HG03457 (cell line): ENCODE measurements around the gene ITGB2.
"Not testable (repeated sequence)": the region's sequence is repeated elsewhere in the genome, so short reads cannot be mapped to it uniquely, and the experiment has no call there.

Experiments used
- ATAC-seq: cut with Tn5 transposase; IDR thresholded peaks from one replicate; pipeline ENCODE4 v1.9.1; 2021; ENCODE audit warnings: moderate number of reproducible peaks; ENCODE audit not compliant: unreplicated experiment

The ITGB2 gene

DNA sequence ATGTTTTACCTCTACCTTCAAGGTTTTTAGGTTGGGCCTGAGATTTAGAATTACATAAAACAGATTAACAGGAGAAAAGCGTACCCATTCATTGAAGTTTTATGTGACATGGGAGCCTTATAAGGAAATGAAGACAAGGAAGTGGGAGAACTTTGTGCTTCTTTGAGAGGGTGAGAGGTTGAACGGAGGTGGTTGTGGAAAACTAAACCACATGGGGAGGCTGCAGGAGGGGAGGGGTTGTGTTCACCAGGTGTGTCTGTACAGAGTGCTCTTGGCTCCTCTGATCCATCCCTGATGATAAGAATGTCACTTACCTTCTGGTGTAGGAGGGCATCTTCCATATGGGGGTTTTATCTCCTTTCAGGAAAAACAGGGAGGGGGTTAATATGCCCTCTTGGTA lies 21.9 kb upstream of the ITGB2 start:
- ATAC-seq = no peak

DNA sequence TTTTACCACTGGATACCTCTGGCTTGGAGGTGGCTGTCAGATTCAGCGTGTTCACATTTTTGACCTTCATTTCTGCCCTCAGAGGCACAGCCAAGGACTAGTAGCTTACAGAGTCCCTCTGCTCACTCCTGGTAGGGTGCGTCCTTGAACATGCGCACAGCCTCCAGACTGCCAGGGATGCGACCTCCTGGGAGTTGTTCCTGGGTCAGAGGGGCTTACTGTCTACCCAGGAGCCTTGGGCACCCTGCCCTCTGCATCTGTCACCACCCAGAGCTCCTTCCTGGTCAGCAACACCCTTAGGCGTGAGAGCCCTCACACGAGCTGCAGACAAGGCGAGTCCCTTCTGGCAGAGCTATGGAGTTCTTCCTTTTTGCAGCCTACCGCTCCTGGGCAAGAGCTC lies 20.9 kb upstream of the ITGB2 start:
- ATAC-seq = no peak

DNA sequence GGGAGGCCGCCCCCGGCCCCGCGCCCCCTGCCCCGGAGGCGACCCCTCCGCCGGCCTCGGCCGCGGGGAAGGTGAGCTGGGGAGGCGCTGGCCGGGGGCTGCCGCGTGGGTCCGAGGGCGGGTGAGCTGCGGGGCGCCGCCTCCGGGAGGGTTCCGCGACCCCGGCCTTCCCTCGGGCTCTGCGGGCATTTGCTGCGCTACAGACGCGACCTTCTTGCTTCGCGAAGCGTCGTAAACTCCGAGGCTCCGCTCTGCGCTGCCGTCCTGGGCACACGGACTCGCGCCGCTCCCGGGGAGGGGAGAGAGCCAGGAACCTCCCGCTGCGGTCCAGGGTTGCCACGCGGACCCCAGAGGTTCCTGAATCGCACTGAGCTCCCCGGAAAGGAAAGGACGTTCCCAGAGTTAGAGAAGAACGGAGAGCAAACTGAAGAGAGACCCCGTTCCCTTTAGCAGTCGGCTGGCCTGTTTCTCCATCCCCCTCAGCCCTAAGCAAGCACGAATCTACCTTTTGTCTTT lies 19.5 kb upstream of the ITGB2 start:
- ATAC-seq = no peak

DNA sequence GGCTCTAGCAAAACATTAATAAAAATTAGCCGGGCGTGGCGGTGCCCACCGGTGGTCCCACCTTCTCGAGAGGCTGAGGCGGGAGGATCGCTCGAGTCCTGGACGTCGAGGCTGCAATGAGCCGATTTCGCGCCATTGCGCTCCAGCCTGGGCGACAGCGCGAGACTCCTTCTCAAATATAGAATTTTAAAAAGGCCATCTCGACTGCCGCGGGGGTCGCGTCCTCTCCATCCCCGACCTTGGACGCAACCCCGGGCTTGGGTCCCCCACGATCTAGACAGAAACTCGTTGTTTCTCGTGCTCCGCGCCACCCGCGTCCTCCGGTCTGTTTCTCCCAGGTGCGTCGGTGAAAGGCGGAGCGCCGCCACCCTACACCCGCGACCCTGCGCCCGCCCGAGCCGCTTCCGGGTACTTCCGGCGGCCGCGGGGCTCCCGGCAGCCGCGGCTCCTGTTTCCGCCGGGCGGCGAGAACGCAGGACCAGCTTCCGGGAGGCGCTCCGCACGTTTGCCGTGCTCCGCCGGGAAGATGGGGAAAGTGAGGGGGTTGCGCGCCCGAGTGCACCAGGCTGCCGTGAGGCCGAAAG lies 18.9 kb upstream of the ITGB2 start, which contains the start of gene SLX9:
Gene SLX9, plus strand, starts transcription at position 498 of the 584 bp plus-strand sequence. Its CDS starts 29 bp downstream, at position 527.
- no peak for ATAC-seq

DNA sequence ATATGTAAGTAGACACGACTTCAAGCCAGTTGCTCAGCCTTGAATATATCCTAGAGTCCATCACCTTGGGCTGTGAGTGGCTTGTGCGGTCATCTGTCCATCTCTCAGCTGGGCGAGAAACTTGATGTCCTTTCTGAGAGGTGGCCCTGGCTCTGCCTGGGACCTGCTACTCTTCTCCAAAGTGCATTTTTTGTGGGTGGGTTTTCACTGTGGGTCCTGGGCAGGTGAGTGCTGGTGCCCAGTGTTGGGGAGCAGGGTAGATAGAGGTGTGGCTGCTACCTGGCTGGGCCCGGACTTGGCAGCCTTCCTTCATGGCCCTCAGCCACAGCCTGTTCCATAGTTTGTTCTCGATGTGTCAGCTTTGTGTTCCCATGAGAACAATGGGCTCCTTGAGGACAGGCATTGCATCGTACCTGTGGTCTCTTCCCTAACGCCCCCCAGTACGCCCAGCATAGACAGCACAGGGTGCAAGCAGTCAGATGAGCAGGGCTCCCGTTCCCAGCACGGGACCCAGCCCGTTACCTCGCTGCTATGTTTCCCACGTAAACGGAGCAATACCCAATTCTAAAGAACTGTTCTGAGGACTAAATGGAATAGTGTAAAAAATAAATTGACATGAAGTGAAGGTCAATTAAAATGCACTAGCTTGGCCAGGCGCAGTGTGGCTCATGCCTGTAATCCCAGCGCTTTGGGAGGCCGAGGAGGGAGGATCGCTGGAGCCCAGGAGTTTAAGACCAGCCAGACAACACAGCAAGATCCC lies 18.3 kb upstream of the ITGB2 start:
- ATAC-seq = no peak

DNA sequence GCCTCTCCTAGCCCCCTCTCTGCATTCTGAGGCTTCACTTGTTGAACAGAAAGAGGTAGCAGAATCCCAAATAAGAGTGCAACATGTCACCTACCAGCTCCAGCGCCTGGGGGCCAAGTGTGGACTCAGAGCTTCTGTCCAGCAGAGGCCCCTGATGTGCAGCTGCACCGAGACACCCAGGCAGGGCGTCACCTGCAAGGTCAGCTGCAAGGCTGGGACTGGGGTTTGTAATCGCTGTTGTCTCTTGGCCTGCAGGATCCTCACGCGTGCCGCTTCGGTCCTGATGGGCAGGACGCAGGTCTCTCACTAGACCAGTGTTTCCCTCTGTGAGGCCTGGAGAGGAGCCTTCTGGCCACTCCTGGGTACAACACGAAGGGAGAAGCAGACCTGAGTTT lies 14.8 kb upstream of the ITGB2 start:
- ATAC-seq = no peak

DNA sequence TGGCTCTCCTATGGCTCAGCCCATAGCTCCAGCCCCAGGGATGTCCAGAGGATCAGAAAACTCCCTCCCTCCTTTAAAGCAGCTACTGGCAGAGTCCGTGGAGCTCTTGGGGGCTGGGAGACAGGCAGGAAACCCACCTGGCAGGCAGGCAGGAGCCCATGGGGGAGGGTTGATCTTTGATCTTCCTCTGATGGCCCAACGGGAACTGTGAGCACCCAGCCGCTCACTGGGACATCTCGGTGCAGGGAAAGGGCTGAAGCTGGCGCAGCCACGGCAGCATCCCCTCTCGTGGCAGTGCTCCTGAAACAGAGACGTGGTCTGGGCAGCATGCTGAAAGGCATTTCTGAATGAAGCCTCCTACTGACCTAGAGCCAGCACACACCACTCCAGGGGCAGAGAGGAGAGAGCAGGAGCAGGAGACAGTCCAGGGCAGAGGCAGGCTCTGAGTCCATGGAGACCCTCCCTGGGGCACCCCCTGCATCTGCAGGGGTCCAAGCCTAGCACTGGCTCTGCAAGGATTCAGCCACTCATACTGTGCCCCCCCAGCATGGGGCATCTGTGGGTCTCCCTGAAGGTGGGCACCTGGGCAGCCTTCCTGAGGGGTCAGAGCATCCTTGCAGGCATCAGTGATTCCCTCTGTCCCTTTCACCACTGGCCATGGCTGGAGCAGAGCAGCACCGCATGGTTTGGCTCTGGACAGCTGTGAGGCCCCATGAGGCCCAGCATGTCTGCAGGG lies 14.3 kb upstream of the ITGB2 start:
- ATAC-seq = no peak

DNA sequence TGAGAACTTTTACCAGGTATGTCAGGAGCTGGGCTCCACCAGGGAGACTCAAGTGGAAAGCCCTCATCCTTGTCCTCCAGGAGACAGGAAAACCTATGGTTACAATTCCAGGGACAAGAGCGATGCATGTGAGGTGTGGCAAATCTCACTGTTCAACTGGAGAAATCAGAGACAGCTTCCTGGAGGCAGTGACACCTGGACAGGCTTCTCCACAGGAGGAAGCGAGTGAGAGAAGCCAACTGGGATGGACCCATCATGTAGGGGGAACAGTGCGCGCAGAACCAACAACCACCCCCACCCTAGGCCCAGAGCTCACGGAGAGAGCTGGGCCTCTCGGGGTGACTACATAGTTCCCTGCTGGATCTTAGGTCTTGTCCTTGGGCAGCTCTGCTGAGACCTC lies 13.6 kb upstream of the ITGB2 start:
- ATAC-seq = no peak

DNA sequence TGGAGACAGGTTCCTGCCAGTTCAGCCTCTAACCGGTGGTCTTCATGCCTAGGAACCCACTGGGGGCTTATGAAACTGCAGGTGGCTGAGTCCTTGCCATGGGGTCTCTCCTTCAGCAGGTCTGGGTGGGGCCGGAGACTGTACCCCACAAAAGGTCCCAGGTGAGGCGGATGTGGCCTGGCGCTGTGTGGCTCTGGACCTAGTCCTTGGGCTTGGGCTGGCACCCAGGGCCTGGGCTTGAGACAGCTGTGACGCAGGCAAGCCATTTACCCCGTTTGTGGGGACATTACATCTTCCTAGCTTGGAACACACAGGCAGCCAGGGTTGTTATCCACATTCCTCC lies 13.2 kb upstream of the ITGB2 start:
- ATAC-seq = no peak

DNA sequence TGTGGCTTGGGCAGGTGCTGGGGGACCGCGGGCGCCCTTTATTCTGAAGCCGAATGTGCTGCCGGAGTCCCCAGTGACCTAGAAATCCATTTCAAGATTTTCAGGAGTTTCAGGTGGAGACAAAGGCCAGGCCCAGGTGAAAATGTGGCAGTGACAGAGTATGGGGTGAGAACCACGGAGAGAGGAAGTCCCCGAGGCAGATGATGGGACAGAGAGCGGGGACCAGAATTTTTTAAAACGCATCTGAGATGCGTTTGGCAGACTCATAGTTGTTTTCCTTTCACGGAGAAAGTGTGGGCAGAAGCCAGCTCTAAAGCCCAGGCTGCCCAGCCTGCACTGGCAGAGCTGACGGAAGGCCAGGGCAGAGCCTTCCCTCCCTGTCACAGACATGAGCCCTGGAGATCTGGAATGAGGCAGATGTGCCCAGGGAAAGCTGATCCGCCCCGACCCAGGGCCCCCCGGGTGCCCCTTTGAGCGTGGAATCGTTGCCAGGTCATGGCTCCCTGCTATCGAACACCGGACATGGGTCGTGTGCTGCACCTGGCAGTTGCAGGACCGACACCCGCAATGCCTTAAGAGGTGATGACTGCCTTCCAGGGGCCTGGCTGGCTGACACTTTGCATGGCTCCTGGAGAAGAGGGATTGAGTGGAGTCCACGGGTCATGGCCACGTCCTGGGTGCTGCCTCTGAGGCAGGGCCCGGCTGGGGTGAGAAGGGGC lies 12.7 kb upstream of the ITGB2 start:
- no peak for ATAC-seq

DNA sequence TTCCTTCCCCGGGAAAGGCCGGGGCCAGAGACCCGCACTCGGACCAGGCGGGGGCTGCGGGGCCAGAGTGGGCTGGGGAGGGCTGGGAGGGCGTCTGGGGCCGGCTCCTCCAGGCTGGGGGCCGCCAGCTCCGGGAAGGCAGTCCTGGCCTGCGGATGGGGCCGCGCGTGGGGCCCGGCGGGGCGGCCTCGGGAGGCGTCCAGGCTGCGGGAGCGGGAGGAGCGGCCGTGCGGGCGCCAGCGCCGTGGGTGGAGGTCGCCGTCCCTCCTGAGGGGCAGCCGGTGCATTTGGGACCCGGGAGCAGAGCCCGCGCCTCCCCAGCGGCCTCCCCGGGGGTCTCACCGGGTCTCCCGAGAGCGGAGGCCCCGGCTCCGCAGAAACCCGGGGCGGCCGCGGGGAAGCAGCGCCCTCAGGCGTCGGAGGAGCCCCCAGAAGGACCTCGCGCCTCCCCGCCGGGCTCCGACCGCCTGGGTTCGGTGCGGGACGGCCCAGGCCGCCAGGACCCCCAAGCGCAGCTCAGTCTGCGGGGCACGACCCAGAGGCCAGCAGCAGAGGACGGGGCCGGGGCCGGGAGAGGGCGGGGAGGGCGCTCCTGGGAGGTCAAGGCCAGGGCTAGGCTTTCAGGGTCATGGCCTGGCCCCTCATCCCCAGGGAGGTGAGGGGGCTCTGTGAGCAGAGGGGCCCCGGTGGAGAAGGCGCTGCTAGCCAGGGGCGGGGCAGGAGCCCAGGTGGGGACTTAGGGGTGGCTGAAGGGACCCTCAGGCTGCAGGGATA lies 11.9 kb upstream of the ITGB2 start:
- ATAC-seq = no peak

DNA sequence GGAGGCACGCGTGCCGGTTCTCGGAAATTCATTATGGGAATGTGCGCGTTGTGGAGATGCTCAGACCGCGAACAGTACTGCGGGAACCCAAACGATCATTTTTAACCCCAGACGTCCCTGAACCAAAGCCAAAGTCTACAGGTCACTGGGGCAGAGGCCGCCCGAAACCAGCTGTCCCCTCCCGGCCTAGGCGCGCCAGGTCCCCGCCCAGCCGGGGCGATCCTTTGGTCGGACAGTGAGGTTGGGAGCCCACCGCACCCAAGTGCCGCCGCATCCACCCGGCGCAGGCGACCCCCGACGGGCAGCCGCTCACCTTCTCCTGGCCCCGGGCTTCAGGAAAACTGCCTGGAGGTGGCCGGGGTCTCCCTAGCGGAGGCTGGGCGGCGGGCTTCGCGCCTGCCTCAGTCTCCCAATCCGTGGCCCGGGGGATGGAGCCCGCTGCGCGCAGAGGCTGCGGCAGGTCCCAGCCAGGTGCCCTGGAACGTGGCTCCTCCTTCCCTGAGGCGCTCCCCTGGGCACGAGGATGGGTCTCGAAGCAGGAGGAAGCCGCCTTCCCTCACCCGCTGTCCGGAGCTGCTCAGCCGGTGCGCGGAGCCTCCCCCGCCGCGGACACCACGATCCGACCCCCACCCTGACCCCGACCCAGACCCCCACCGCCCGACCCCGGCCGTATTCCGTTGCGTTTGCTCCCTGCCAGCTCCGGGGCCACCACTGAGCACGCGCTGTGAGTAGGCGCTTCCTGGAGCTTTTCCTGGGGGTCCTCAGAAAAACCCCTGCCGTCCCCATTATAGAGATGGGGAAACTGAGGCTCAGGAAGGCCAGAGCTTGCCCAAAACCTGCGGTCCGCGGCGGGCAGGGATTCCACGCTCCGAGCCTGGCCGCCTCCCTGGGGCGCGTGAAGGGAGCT lies 11.1 kb upstream of the ITGB2 start:
- ATAC-seq = no peak

DNA sequence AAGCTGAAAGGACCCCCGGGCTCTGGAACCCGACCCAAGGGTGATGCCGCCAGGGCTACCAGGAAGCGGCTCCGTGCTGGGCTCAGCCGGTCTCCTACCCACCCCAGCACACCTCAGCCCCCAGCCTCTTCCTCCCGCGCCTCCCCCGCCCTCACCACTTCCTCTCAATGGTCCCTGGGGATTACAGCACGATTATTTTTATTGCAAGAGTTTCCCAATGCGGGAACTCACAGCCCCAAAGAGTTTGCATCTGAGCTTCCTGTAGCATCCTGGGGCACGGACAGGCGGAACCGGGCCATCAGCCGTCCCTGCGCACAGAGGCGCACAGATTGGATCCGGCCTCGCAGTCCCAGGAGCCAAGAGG lies 10.4 kb upstream of the ITGB2 start:
- ATAC-seq = no peak

DNA sequence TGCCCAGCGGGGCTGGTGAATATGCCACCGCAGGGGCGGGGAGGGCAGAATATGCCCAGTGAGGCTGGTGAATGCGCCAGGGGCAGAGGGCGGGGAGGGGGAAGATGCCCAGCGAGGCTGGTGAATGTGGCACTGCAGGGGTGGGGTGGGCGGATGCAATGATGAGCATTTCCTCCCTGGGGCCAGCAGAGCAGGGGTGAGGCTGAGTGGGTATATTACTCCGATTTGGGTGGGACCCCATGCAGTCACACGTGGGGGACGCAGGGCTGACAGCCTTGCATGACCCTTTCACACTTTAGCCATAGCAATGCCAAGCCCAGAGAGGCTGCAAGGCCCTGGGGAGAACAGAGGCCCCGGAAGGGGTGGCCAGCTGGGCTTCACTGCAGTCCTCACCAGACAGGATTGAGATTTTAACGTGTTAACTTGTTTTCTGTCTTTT lies 9.9 kb upstream of the ITGB2 start:
- no peak for ATAC-seq

DNA sequence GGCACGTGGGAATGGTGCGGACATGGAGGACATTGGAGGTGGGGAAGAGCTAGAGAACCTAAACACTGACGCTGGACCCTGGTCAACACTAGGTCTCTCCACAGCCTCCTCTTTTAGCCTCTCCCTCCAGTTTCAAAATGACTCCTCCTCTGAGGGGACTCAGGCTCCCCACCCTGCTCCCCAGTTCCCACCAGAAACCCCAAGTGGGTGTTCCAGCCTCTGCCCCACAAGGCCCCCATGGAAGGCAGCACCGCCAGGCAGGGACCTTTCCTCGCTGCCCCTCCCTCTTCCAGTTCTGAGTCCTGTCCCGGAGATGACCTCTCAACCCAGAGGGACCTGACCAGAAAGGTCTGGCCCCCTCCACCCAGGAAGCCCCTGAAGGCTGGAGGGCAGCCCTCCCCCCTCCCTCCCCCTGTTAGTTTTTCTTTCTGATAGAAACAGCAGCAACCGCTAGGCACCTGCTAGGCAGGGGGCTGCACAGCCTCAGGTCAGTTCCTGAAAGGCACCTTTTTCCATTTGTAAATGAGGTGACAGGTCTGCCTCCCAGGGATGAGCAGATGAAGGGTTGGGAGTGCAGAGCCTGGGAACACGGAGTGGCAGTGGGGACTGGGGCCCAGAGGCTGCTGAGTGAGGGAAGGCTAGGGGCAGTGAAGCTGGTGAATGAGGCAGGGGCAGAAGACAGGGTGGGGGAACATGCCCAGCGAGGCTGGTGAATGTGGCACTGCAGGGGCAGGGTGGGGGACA lies 9.3 kb upstream of the ITGB2 start:
- ATAC-seq = no peak

DNA sequence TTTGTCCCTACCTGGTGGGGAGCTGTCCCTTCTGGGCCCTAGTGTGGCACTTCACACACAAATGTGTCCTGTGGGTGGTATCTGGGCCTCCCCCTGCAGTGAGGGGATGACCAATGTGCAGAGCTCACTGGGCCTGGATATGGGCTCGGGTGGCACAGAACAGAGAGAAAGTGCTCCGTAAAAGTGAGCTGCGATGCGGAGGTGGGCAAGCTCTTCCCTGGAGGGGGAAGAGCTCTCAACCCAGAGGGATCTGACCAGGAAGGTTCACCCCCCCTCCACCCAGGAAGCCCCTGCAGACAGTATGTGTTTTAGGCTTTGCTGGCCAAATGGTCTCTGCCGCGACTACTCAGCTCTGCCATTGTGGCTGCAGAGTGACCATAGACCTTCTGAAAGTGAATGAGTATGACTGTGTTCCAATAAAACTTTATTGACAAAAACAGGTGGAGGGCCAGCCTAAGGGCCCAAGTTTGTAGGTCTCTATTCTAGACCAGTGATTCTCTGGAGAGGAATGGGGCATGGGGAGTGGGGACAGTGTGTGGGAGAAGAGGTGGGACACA lies 8.6 kb upstream of the ITGB2 start:
- ATAC-seq = no peak

DNA sequence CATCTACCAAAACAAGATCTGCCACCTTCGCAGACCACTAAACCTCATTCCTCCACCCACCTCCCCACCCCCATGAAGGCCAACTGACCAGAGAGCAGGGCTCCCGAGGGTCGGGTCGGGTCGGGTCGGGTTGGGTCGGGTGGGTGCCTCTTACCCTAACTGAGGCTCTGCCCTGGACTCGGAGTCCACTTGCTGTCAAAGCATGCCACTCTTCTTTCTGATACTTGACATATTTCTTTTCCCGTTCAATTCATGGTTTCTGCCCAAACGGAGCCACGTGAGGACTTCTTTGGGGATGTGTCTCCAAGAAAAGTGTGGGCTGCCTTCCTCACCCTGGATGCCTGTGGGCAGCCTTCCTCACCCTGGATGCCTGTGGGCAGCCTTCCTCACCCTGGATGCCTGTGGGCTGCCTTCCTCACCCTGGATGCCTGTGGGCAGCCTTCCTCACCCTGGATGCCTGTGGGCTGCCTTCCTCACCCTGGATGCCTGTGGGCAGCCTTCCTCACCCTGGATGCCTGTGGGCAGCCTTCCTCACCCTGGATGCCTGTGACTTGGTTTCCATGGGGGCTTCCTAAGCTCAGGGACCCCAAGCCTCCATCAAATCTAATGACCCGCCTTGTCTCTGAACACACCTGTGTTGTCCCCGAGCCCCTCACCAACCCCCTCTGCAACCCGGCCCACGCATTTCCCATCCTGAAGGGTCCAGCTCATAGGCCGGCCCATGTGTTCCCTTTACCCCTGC lies 8.0 kb upstream of the ITGB2 start:
- ATAC-seq = not testable (repeated sequence)
